Measurements from ENCODE around the gene DPM3.

DNA sequence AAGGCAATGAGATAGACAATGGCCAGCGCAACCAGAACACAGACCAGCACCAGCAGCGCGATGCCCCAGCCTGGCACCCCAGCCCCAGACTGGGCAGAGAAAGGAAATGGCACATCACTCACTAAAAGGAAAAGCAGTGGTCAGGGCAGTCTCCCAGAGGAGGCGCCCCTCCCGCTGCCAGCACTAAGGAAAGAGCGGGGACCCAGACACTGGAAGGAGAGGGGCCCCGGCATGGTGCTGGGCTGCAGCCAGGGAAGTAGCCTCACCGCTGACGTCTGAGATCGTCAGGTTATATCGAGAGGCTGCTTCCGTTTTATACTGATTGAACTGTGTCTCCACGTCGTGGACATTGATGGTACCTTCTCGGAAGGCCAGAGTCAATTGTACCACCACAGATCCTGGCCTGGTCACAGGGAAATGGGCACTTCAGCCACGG is 47.1 kb upstream of the DPM3 start:
- TF ChIP-seq, protein P1, sequence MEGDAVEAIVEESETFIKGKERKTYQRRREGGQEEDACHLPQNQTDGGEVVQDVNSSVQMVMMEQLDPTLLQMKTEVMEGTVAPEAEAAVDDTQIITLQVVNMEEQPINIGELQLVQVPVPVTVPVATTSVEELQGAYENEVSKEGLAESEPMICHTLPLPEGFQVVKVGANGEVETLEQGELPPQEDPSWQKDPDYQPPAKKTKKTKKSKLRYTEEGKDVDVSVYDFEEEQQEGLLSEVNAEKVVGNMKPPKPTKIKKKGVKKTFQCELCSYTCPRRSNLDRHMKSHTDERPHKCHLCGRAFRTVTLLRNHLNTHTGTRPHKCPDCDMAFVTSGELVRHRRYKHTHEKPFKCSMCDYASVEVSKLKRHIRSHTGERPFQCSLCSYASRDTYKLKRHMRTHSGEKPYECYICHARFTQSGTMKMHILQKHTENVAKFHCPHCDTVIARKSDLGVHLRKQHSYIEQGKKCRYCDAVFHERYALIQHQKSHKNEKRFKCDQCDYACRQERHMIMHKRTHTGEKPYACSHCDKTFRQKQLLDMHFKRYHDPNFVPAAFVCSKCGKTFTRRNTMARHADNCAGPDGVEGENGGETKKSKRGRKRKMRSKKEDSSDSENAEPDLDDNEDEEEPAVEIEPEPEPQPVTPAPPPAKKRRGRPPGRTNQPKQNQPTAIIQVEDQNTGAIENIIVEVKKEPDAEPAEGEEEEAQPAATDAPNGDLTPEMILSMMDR (IDR thresholded peaks at IDR 0.05), result no peak
- TF ChIP-seq EZH2 (IDR thresholded peaks at IDR 0.05; ENCODE audit: borderline replicate concordance, insufficient read depth, low read depth, low read length, poor library complexity, severe bottlenecking), result no peak

Measured in B cell (primary cell).